HepG2 (cell line): ENCODE measurements around the gene DMRTB1.

ENCODE experiments used
- GLI4 ChIP-seq: sonication (generic); formaldehyde crosslinking; IDR thresholded peaks from 2 replicates; pipeline ENCODE4 v1.5.1; 2020; ENCODE audit warnings: missing genetic modification reagents, mild to moderate bottlenecking, moderate library complexity, borderline replicate concordance
- NR2C2 ChIP-seq: sonication (generic); formaldehyde crosslinking; IDR thresholded peaks from 2 replicates; pipeline ENCODE4 v1.4.0; 2020; ENCODE audit warnings: missing genetic modification reagents, mild to moderate bottlenecking, moderate library complexity, borderline replicate concordance
- ZNF124 ChIP-seq: sonication (generic); formaldehyde crosslinking; IDR thresholded peaks from 2 replicates; pipeline ENCODE4 v1.4.0; 2020; ENCODE audit warnings: missing genetic modification reagents
- ZNF317 ChIP-seq: sonication (generic); formaldehyde crosslinking; IDR thresholded peaks from 2 replicates; pipeline ENCODE4 v1.5.0; 2020; ENCODE audit warnings: mild to moderate bottlenecking, missing genetic modification reagents
- ZNF629 ChIP-seq: sonication (generic); formaldehyde crosslinking; conservative IDR thresholded peaks from 2 replicates; pipeline ENCODE4 v1.5.0; 2020; ENCODE audit warnings: missing genetic modification reagents
- TF ChIP-seq, protein P1 (sequence below): sonication (generic); formaldehyde crosslinking; IDR thresholded peaks from 2 replicates; pipeline ENCODE4 v1.9.0; 2021; ENCODE audit warnings: missing genetic modification reagents, borderline replicate concordance
- TF ChIP-seq, protein P2 (sequence below): sonication (generic); formaldehyde crosslinking; IDR thresholded peaks from 2 replicates; pipeline ENCODE4 v1.4.0; 2020; ENCODE audit warnings: missing genetic modification reagents
- TF ChIP-seq, protein P3 (sequence below): sonication (generic); formaldehyde crosslinking; IDR thresholded peaks from 2 replicates; pipeline ENCODE4 v1.5.0; 2020; ENCODE audit warnings: mild to moderate bottlenecking, missing genetic modification reagents, moderate library complexity
- TF ChIP-seq, protein P4 (sequence below): sonication (generic); formaldehyde crosslinking; conservative IDR thresholded peaks from 2 replicates; pipeline ENCODE4 v1.4.0; 2020; ENCODE audit warnings: missing genetic modification reagents
- TF ChIP-seq, protein P5 (sequence below): sonication (generic); formaldehyde crosslinking; IDR thresholded peaks from 2 replicates; pipeline ENCODE4 v1.4.0; 2020; ENCODE audit warnings: missing genetic modification reagents
- TF ChIP-seq, protein P6 (sequence below): IDR thresholded peaks from 2 replicates; pipeline ENCODE4 v1.6.1; 2016; ENCODE audit warnings: missing genetic modification reagents, missing compliant biosample characterization

DNA sequence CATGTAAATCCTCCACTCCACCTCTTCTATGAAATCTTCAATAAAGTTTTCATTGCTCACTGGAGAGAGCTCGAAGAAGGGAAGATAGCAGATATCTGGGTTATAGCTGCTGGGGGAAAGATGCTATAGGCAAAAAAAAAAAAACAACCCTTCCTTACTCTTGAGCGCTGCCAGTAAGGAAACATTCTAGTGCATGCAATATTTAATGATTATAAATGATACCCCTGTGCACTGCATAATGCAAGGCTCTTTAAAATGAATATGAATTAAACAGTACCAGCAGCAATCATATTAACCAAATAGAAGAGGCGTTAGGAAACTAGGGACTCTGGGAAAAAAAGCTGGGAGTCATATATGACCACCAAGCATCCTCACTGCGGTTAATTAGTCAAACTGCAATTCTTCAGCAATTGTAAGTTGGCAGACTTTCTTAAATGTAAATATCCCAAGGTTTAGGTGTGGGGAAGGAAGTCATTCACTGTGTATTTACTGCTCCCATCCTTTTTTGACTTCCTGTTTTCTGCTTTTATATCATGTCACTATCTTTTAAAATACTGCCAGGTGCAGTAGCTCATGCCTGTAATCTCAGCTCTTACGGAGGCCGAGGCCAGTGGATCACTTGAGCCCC lies 3.7 kb upstream of the DMRTB1 start:
- no peak for TF ChIP-seq NR2C2 (CRISPR knock-in tag)
- TF ChIP-seq, protein P1, sequence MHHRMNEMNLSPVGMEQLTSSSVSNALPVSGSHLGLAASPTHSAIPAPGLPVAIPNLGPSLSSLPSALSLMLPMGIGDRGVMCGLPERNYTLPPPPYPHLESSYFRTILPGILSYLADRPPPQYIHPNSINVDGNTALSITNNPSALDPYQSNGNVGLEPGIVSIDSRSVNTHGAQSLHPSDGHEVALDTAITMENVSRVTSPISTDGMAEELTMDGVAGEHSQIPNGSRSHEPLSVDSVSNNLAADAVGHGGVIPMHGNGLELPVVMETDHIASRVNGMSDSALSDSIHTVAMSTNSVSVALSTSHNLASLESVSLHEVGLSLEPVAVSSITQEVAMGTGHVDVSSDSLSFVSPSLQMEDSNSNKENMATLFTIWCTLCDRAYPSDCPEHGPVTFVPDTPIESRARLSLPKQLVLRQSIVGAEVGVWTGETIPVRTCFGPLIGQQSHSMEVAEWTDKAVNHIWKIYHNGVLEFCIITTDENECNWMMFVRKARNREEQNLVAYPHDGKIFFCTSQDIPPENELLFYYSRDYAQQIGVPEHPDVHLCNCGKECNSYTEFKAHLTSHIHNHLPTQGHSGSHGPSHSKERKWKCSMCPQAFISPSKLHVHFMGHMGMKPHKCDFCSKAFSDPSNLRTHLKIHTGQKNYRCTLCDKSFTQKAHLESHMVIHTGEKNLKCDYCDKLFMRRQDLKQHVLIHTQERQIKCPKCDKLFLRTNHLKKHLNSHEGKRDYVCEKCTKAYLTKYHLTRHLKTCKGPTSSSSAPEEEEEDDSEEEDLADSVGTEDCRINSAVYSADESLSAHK = no peak
- TF ChIP-seq, protein P2, sequence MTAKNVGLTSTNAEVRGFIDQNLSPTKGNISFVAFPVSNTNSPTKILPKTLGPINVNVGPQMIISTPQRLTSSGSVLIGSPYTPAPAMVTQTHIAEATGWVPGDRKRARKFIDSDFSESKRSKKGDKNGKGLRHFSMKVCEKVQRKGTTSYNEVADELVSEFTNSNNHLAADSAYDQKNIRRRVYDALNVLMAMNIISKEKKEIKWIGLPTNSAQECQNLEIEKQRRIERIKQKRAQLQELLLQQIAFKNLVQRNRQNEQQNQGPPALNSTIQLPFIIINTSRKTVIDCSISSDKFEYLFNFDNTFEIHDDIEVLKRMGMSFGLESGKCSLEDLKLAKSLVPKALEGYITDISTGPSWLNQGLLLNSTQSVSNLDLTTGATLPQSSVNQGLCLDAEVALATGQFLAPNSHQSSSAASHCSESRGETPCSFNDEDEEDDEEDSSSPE (CRISPR knock-in tag) = no peak
- no peak for TF ChIP-seq ZNF124
- TF ChIP-seq, protein P3, sequence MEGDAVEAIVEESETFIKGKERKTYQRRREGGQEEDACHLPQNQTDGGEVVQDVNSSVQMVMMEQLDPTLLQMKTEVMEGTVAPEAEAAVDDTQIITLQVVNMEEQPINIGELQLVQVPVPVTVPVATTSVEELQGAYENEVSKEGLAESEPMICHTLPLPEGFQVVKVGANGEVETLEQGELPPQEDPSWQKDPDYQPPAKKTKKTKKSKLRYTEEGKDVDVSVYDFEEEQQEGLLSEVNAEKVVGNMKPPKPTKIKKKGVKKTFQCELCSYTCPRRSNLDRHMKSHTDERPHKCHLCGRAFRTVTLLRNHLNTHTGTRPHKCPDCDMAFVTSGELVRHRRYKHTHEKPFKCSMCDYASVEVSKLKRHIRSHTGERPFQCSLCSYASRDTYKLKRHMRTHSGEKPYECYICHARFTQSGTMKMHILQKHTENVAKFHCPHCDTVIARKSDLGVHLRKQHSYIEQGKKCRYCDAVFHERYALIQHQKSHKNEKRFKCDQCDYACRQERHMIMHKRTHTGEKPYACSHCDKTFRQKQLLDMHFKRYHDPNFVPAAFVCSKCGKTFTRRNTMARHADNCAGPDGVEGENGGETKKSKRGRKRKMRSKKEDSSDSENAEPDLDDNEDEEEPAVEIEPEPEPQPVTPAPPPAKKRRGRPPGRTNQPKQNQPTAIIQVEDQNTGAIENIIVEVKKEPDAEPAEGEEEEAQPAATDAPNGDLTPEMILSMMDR (CRISPR knock-in tag) = no peak
- no peak for TF ChIP-seq GLI4 (CRISPR knock-in tag)
- TF ChIP-seq, protein P4, sequence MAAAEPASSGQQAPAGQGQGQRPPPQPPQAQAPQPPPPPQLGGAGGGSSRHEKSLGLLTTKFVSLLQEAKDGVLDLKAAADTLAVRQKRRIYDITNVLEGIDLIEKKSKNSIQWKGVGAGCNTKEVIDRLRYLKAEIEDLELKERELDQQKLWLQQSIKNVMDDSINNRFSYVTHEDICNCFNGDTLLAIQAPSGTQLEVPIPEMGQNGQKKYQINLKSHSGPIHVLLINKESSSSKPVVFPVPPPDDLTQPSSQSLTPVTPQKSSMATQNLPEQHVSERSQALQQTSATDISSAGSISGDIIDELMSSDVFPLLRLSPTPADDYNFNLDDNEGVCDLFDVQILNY (CRISPR knock-in tag) = no peak
- no peak for TF ChIP-seq ZNF317
- no peak for TF ChIP-seq ZNF629 (CRISPR knock-in tag)
- TF ChIP-seq, protein P5, sequence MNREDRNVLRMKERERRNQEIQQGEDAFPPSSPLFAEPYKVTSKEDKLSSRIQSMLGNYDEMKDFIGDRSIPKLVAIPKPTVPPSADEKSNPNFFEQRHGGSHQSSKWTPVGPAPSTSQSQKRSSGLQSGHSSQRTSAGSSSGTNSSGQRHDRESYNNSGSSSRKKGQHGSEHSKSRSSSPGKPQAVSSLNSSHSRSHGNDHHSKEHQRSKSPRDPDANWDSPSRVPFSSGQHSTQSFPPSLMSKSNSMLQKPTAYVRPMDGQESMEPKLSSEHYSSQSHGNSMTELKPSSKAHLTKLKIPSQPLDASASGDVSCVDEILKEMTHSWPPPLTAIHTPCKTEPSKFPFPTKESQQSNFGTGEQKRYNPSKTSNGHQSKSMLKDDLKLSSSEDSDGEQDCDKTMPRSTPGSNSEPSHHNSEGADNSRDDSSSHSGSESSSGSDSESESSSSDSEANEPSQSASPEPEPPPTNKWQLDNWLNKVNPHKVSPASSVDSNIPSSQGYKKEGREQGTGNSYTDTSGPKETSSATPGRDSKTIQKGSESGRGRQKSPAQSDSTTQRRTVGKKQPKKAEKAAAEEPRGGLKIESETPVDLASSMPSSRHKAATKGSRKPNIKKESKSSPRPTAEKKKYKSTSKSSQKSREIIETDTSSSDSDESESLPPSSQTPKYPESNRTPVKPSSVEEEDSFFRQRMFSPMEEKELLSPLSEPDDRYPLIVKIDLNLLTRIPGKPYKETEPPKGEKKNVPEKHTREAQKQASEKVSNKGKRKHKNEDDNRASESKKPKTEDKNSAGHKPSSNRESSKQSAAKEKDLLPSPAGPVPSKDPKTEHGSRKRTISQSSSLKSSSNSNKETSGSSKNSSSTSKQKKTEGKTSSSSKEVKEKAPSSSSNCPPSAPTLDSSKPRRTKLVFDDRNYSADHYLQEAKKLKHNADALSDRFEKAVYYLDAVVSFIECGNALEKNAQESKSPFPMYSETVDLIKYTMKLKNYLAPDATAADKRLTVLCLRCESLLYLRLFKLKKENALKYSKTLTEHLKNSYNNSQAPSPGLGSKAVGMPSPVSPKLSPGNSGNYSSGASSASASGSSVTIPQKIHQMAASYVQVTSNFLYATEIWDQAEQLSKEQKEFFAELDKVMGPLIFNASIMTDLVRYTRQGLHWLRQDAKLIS (CRISPR knock-in tag) = no peak
- TF ChIP-seq, protein P6, sequence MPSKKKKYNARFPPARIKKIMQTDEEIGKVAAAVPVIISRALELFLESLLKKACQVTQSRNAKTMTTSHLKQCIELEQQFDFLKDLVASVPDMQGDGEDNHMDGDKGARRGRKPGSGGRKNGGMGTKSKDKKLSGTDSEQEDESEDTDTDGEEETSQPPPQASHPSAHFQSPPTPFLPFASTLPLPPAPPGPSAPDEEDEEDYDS (CRISPR knock-in tag) = no peak
